ENCODE data around the gene GLI3.

DNA sequence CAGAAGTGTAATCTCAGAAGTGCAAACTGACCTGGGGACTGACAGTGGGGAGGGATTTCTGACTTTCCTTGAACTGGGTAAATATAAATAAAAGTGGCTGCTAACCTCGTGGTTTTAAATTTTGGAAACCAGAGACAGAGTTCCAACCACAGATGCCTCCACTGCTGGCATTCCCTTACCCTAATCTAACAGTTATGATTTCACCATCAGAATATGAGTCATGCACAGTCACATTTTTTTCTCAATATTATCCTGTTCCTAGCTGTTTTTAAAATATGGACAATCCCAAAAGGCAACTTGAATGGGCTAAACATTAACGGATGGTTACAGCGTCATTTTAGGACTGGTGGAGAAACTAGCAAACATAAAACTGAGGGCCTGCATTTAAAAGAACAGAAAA is 269.9 kb downstream of the GLI3 start:
- TF ChIP-seq, protein P1, sequence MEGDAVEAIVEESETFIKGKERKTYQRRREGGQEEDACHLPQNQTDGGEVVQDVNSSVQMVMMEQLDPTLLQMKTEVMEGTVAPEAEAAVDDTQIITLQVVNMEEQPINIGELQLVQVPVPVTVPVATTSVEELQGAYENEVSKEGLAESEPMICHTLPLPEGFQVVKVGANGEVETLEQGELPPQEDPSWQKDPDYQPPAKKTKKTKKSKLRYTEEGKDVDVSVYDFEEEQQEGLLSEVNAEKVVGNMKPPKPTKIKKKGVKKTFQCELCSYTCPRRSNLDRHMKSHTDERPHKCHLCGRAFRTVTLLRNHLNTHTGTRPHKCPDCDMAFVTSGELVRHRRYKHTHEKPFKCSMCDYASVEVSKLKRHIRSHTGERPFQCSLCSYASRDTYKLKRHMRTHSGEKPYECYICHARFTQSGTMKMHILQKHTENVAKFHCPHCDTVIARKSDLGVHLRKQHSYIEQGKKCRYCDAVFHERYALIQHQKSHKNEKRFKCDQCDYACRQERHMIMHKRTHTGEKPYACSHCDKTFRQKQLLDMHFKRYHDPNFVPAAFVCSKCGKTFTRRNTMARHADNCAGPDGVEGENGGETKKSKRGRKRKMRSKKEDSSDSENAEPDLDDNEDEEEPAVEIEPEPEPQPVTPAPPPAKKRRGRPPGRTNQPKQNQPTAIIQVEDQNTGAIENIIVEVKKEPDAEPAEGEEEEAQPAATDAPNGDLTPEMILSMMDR (IDR thresholded peaks at IDR 0.05 in 8 of 11, conservative IDR thresholded peaks at IDR 0.05 in 3 of 11), result no peak
- no peak for TF ChIP-seq POLR2AphosphoS5 (IDR thresholded peaks at IDR 0.05)

Data from spleen (tissue), 7 donors.